Left colon (tissue), 2 donors: ENCODE data around the gene SH3D21. TPM values are rescaled to one million over a fixed set of nuclear protein-coding genes. Genes with fewer than 3 reads are reported as not detected.

Source experiments
- ATAC-seq: fragments of 200-7000 bp; cut with Tn5 transposase; one replicate; pipeline ENCODE4 v1.9.1; 2020; ENCODE audit warnings: mild to moderate bottlenecking, moderate library complexity
- DNase-seq, 2 donors: peaks; one replicate each; pipeline ENCODE4 v3.0.0-alpha.2; 2020
- intact Hi-C, 2 donors: fragments of 100-400 bp; cut with DNase I in 1 of 2; cut with micrococcal nuclease in 1 of 2; formaldehyde crosslinking; loops; one replicate each; pipeline versions ENCODE4 v1.11.2 to v1.14.0; 2022; cut with DNase I, micrococcal nuclease
- total RNA-seq, 2 donors: library from RNA; stranded (reverse); fragmentation: NEBNext Ultra II Directional; extraction: Animal tissue kit (Norgen Biotek cat#: 25700); gene quantifications; one replicate each; pipeline ENCODE4 v1.2.1, GENCODE V29; 2021
- donor health status: DM: no; HTN: no; CAD: no.
- donor health status: DM: yes; HTN: yes; CAD: no.

Gene SH3D21
- total RNA-seq, 2 donors from 2014 or later = 14.6 to 30.6 TPM

- ATAC-seq = no peak
- no peak for DNase-seq
Measured at GRCh38 chr1:36349839-36350238, 43.7 kb downstream of the SH3D21 start.

DNA sequence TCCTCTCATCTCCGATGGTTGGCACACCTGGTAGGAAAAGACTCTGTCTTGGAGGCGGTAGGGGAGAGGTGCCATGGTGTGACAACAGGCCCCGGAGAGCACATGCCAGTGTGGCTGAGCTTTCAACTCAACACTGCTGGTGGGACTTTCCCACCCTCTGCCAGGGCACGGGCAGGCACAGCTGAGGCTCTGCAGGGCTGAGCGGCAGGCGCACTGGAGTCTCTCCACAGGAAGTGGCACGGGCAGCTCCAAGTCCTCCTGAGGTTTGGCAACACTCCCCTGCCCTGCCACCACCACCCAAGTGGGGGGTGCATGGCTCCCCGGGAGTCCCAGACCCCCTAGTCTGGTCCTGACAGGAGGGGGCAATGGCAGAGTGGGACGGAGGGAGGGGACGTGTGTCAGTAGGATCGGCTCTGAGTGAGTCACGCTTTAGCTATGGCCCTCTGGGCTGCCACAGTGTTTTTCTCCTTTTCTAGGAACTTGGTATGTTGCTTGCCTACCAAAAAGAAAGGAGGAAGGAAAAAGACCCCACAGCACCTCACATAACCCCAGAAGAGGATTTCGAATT lies 44.6 kb downstream of the SH3D21 start:
- no peak for DNase-seq
- no peak for ATAC-seq
- intact Hi-C loops = no loop called here

More at GRCh38 chr1:36349839-36350238, 43.7 kb downstream of the SH3D21 start:
- intact Hi-C loops = no loop called here

DNA sequence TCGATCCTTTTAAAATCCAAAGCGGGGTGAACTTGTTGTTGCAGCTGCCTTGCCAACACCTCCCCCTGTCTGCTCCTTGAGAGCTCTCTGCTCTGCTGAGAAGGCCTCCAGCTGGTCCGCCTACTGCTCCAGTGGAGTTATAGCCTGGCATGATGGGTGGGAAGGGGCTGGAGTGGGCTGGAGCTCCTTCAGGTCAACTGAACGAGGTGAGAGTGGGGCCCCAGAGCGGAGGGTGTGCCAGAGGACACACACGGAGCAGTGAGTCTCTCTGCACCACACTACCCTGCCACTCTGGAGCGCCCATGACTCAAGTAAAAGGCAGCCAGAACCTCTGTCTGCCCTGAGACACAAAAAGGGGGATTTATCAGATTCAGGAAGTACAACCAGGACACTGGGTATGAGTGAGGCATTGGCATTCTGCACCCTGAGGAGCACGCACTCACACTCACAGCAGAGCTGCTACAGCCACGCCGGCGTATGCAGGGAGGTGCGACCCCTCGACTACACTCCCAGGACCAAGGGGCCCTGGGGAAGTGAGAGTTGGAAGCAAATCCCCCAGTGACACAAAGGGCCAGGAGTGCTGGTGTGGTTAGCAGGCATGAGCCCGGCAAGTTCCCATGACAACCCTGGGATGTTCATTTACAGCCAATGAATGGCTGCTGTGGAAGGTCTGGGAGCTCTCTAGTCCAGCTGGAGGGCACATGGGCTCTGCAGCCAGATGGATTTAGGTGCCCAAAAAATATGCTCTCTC lies 45.2 kb downstream of the SH3D21 start:
- no peak for ATAC-seq
- intact Hi-C loops = no loop called here

GRCh38 chr1:36352125-36352909 lies 46.1 kb downstream of the SH3D21 start:
- no peak for DNase-seq
- ATAC-seq = no peak
- intact Hi-C loops = no loop called here

More for the DNA sequence above, 45.2 kb downstream of the SH3D21 start:
- DNase-seq = no peak

DNA sequence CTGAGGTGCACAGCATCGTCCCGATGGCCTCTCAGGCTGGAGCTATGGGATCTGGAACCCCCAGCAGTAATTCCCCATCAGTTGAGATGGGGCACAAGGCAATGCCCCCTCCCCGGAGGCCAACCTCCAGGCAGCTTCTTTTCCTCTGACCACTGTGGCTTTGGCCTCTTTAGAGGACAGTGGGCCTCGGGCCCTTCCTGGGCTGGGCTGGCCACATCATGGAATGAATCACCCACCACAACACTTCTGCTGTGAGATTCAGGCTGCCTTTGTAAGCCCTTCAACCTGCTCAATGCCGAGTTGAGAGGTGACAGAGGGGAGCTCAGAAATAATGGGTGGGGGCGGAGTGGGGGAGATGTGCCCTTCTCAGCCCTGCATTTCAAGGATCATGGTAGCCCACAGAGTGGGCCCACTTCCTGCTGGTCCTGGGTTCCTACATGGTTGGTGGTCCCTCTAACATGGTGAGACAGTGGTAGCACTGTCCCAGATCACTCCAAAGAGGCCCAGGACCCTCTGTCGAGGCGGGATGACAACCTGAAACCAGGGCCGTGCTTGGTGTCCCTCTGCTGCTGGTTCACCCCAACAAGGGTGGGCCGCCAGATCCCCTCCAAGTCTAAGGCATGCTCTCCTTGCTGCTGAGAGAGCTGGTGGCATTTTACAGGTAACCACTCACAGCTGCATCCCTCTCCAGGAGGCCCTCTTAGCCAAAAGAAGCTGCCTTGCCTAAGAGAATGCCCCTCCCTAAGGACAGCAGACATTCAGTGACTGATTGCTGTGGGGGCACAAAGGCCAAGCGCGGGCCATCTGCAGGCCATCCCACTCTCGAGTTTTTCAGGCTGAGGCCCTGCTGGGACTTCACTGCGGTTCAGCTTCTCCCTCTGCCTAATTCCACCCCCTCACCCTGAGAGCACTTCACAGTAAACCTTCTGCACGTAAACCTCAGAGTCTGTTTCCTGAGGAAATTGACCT lies 47.0 kb downstream of the SH3D21 start:
- no peak for ATAC-seq
- intact Hi-C loops = no loop called here
- DNase-seq = no peak

DNA sequence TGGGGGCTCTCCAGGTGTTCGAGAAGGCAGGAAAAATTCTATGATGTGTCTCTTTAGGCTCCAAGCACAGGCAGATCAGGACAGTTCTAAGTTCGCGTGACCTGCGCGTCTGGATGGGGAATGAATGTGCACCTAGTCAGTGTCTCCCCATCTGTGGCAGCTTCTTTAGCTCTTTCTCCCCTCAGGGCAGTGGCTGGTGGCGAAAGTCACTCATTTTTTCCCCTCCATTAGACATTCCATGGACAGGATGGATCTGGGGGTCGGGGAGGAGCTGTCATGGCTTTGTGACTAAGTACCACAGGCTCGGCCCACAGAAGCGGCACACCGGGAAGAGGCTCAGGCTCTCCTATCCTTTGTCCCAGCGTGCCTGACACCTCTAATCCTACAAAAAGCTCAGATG lies 48.3 kb downstream of the SH3D21 start:
- ATAC-seq = no peak
- intact Hi-C loops = no loop called here

DNA sequence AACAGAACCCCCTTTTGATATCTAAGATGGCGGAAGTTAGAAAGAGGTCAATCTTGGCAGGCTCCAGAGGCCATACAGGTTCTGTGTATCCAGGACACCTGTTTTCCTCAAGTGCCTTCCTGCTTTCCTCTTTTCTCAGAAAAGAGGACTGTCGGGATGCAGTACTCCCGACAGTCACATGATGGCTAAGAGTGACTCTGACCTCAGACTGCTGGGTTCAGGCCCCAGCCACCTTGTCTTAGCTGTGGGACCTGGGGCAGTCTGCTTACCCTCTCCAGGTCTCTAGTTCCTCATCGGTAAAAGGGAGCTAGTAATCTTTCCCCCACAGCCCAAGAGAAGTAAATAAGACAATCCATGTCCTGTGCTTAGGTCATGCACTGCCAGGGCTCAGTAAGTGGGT lies 49.6 kb downstream of the SH3D21 start:
- no peak for DNase-seq
- ATAC-seq = peak; percentile 27
- intact Hi-C loops = no loop called here

More for the DNA sequence above, 48.3 kb downstream of the SH3D21 start:
- no peak for DNase-seq

- ATAC-seq = no peak
Measured at GRCh38 chr1:36358514-36359084, 52.4 kb downstream of the SH3D21 start.

GRCh38 chr1:36359383-36359782 lies 53.2 kb downstream of the SH3D21 start:
- no peak for DNase-seq
- intact Hi-C loops = no loop called here
- no peak for ATAC-seq

More at GRCh38 chr1:36358514-36359084, 52.4 kb downstream of the SH3D21 start:
- intact Hi-C loops = no loop called here
- no peak for DNase-seq

DNA sequence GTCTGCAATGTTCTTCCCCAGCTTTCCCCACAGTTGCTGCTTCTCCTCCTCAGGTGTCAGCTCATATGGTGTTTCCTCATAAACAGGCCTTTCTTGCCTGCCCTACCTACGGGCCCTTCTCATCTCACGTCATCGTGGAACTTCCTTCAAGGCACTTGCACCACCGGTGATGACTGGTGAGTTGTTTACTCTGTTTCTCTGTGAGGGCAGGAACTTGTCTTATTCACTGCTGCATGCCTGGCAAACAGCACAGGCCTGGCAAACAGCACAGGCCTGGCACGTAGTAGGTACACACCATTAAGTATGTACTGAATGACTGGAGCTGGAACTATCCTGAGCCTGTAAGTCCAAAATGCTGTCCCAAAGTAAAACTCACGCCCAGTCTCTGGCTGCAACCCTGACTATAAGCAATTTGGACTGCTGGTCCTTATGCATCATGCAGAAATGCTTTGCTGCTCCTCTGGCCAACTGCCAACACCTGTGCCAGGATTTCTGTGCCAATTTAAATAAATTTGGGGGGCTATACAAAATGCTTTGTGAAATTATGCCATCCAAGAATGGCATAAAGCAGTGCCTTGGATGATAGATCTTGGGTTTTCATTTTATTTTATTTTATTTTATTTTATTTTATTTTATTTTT lies 53.9 kb downstream of the SH3D21 start:
- DNase-seq = no peak
- intact Hi-C loops = no loop called here
- ATAC-seq = peak; percentile 67

DNA sequence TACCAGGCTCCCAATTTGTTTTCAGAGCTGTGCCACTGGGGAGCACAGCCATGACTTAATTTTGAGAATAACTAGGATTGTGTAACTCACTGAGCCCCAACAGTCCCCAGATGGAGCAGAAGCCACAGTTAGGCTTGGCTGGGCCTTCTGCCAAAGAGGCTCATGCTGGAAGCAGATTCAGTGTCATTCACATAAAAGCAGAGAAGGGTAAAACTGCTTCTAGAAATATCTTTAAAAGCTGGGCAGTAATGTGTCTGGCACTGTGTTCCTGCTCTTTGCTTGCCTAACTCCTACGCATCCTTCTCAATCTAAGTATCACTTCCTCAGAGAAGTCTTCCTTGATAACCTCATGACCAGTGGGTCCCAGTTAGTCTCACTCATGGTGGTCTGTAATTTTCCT lies 59.2 kb downstream of the SH3D21 start:
- intact Hi-C loops = no loop called here
- ATAC-seq = no peak
- DNase-seq = peak in 1 of 2 donors; percentile 47

DNA sequence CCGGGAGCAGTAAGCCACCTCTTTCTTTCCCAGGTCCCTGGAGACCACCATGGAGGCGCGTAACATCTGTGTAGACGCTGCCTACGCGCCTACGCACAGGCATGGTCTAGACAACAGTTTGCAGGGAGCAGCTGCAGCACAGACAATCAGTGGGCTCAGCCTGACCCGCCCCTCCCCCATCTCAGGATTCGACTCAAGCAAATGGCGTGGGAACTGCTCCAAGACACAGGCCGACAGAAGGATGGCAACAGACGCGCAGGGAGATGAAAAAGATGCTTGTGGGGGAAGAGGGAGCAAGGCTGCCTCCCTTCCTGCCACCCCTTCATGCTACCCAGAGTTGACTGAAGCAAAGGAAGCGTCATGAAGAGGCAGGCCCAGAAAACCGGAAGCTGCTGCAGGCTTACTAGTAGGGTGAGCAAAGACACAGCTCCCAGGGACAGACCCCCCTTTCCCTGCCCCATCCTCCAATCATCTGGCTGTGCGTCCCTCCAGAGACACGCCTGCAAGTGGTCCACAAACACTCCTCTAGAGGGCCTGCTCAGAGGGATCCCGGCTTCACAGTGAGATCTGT lies 60.0 kb downstream of the SH3D21 start:
- DNase-seq = peak in 1 of 2 donors; percentile 50

DNA sequence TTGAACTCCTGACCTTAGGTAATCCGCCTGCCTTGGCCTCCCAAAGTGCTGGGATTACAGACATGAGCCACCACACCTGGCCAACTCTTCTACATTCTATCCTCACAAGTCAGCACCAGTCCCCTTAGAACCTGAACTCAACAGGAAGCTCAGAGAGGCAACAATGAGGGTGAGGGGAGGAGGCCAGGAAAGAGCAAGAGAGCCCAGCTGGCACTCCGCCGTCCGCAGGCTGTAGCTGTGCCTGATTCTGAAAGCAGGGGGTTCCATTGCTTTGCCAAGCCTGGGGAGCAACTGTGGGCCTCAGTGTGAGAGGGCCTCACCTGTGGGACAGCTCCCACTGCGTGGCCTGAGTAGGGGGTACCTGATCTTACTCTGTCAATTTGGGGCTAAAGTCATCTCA lies 60.9 kb downstream of the SH3D21 start:
- intact Hi-C loops = no loop called here
- no peak for DNase-seq
- no peak for ATAC-seq

More for the DNA sequence above, 60.0 kb downstream of the SH3D21 start:
- intact Hi-C loops = no loop called here
- no peak for ATAC-seq

DNA sequence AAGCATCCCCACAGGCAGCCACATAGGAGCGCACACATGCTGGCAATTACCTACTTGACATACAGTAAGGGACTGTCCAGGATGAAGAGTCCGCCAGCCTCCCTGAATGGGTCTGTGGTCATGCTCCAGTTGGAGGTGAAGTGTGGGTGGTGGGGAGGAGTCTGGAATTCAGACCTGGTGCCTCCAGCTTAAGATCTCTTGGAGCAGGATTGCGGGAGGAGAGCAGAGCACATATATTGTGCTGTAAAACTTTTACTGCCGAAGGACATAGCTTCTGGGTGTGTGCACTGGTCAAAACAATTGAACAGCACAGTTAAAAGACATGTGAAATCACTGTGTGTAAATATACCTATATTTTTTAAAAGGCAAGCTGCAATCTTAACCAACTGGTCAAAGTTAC lies 61.6 kb downstream of the SH3D21 start:
- ATAC-seq (peak; percentile 87), DNase-seq (no peak)
- intact Hi-C loops = no loop called here

DNA sequence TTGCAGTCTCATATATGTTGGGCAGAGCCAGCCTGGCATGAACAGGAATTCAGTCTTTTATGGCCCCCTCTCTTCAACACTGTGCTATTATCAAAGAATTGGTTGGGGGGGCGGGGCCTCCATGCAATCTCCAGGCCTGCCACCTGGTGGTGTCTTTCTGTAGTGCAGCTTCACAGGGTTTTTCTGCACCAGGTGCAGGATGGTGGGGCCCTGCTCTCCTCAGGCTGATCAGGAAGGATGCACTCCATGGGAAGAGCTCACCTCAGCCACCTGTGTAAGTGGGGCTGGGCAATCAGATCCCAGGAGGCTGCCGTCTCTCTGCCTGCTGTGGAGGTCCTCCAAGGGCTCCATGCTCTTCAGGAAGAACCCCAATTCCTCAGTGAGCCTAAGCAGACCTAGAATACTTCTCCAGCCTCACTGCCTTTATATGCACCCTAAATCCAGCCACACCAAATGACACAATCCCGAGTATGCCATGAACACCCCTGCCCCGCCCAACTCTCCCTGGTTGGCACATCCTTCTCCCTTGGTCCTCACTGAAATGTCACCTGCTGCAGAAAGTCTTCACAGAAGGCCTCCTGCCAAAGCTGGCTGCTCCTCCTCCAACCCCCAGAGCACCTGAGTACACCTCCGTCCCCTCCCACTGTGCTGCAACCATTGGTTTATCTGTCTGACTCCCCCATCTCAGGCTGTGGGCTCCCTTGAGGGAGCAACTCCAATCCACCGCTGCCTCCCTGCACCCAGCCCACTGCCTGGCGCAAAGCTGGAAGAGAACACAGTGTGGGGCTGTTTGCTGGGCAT lies 63.1 kb downstream of the SH3D21 start:
- DNase-seq (peak; percentile 73 to 93), ATAC-seq (peak; percentile 56)
- intact Hi-C loops = no loop called here
